HG03432 (cell line): ENCODE measurements around the gene RASL12.

Source experiments
- ATAC-seq: cut with Tn5 transposase; IDR thresholded peaks from one replicate; pipeline ENCODE4 v1.9.1; 2021; ENCODE audit warnings: mild to moderate bottlenecking, moderate library complexity; ENCODE audit not compliant: unreplicated experiment

RASL12 gene

DNA sequence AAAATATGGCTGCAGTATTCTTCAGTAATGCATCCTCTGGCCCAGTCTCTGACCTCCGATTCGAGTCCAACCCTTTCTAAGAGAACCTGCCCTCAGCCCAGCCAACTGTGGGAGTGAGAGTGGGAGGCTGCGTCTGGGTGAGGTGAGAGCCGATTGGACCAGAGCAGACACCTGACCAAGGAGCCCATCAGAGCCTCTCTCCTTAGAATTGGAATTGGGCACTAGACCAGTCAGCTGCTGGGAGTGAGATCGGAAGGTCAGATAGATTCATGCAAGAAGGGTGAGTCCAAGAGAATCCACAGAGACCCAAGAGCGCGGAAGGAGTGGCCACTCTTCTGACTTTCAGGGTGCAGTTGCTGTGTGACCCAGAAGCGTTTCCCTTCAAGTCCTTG lies 10.2 kb downstream of the RASL12 start:
- ATAC-seq: no peak

DNA sequence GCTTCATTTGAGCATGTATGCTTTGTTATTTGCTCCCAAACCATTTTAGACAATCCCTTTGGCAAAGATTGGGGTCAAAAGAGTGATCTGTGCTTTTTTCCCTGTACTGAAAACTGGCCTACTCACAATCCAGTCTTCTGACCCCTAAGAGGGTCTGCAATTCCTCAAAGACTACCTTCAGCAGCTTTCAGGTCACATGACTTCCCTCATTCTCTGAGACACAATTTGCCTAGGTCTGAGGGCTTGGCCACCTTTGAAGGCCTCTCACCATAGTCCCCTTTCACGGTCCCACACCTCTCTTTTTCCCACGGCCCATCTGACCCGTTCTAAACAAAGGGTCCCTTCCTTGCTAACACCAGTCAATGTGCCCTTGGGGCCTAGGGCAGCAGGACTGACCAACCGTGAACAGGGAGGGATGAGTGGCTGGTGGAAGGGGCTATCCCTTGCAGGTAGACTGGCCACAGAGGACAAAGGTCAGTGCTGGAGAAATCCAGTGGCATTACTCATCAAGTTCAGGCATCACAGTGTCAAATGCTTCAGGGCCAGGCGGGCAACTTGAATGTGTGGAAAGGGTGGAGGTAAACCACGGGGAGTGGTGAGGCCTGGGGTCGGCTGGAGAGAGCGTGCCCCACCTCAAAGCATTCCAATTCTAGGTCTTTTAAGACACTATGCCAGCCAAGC lies 10.8 kb downstream of the RASL12 start:
- no peak for ATAC-seq

DNA sequence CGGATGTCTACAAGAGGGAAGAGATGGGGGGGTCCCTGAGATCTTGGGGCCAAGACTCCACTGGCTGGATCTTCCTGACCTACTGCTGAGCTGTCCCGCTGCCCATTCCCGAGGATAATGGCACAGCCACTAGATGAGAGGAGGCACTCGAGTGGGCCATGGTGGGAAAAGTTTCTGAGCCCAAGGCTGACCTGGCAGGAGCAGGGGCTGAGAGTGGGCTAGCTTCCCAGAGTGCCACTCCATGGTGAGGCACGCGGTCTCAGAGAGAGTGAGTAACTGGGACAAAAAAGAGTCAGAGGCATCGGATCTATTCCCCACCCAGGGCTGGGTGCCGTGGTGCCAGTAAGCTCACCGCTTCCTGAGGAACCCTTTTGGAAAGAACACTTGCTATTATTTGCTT lies 11.7 kb downstream of the RASL12 start:
- ATAC-seq: no peak

DNA sequence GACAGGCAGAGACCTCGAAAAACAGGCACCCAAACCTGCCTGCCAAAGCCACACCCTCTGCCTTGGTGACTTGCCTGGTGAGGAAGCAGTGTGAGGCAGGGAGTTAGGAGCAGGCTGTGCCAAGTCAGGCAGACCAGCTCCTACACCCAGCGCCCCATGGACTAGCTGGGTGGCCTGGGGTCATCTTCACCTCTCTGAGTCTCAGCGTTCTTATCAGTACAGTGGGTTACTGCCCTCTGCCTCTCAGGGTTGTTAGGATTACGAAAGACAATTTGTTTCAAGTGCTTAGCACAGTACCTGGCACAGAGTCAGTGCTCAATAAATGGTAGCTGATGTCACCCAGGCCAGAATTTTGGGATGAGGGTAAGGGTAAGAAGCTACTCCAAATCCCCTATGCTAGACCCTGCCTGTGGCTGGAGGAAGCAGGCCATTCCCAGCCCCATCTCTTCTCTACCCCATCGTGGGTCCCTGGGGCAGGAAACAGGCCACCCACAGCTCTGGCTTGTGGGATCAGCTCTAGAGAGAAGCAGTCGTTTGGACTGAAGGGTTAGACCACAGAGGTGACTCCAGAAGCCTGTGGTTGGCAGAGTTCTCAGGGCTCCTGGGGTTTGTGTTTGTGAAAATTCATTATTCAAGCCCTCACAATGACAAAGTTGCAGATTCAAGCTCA lies 12.5 kb downstream of the RASL12 start:
- ATAC-seq: no peak

DNA sequence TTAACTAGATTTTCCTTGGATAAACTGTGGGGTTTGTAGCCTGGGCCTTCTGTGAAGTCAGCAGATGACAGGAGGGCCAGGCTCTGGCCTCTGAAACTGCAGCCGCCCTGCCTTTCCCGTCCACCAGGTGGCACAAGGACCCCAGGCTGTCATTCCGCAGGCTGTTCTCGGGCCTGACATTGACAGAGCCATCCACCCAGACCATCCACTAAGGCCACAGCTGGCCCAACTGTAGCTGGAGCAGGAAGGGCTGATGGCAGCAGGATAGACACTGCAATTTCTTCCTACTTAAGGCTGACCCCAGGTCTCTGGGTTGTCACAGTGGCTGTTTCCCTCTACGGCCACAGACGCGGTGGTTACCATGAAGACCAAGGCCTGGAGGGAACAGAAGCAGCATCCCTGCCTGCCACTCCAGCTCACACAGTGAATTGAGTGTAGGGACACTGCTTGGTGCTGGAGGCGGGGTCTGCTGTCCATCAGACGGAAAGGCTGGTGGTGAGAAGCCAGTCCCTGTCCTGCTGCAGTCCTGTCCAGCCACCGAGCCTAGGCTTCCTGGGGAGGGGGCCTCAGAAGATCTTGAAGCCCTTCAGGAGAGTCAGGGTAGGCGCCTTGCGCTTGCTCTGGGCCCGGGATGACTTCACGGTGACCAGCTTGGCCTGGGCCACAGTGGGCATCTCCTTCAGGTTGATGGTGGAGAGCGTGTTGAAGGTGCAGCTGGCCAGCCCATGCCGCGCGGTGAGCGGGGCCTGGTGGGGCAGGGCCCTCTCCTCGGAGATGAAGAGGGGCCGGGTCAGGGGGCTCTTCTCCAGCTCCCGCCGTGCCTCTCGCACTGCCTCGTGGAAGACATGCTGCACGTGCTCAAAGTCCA lies 13.2 kb downstream of the RASL12 start:
- ATAC-seq: no peak

DNA sequence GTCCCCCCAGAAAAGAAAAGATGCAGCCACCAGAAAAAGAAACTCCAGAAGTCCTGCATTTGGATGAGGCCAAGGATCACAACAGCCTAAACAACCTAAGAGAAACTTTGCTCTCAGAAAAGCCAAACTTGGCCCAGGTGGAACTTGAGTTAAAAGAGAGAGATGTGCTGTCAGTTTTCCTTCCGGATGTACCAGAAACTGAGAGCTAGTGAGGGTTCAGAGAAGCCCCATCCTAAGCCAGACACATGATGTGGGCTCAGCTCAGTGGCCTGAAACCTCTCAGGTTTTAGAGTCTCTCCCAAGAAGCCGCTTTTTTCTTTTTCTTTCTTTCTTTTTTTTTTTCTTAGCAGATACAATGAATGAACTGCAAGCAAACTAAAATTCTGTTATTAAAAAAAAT lies 14.8 kb downstream of the RASL12 start:
- ATAC-seq: no peak

DNA sequence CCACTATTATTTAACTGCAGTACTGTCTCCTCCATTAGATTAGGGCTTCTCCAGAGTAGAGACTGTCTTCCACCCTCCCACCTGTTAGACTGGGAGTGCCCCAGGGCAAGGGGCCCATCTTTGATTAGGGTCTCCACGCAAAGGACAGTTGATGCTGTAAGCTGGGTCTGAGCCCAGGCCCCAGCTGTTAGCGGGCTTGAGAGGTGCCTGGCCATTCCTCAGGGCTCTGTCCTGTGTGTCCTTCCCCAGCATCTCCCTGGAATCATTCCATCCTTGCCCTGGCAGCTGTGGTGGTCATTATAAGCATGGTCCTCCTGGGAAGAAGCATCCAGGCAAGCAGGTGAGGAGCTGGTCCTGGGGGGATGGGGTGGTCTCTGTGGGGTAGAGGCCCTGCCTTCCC lies 16.5 kb downstream of the RASL12 start:
- no peak for ATAC-seq

DNA sequence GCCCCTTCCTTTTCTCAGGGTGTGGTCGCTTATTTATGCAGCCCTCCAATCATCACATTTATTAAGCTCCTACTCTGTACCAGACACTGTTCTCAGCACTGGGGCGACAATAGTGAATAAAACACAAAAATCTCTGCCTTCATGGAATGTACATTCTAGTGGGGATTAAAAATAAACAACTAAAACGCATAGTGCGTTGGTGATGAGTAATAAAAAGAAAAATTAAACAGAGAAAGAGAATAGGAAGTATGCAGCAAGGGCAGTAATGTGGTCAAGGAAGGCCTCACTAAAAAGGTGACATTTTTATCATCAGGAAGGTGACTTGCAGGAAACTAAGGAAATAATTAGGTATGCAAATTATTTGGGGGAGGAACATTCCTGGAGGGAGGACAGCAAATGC lies 17.5 kb downstream of the RASL12 start:
- no peak for ATAC-seq

DNA sequence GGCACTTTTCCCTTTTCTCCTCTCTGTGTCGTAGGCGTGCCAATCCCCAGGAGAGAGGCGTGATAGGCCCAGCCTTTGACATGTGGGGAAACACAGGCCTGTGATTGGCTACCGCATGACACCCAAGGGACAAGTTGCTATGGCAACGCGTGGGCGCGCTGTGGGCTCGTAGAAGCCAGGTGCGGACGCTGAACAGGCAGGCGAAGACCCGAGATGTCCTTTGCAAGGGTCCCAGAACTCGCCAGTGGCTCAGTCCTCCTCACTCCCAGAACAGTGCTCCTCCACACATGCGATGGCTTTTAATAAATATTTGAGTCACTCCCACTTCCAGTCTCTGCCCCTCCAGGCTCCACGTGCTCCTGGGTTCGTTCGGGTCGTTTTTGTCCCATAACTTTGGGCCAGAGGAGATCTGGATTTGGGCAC lies 18.4 kb downstream of the RASL12 start:
- ATAC-seq: peak; percentile 89

DNA sequence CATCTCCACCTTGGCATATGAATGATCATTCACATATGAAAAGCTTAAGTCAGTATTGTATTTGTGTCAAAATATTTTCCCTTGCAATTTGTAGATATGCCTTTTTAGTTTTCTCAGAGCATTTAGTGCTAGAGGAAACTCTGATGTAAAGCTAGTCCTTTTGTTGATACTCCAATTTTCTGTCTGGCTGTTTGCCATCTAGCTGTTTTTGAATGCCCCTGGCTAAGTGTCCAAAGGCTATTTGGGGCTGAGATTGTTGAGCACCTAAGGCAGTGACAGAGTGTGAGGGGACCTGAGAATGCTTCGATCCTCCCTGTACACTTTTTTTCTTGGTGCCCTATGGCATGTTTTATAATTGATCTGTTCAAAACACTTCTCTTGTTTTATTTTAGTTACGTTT lies 19.6 kb downstream of the RASL12 start:
- ATAC-seq: no peak

DNA sequence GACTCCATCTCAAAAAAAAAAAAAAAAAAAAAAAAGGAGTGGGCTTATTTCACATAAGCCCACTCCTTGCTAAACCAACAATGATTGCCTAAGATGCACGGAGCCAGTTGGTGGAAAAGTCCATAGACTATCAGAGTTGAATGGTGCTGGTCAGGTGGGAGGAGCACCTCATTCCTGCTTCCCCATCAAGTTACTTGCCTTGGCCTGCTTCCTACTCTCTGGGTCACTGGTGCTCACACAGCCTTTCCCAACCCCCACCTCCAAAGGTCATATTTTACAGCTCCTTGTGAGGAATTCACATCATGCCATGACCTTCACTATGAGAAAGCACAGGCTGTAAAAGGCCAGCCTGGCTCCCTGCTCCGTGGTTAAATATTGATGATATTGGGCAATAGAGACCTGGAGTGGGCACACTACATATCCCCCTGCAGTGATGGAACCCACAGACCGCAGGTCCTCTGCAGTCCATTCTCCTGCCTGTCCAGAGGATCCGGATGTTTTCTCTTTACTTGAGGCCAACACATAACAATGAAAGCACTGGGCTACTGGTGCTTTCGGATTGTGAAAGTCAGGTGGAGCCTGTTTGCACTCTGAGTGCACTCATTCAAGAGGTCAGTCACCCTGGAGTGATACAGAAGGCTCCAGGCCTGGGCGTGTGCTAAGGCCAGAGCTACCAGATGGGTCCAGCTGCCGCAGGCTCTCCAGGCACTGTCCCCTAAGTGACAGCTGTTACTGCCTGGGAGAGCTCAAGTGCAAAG lies 22.9 kb downstream of the RASL12 start, which contains the start of gene SLC51B:
Gene SLC51B, plus strand, starts transcription at position 664 of the 758 bp plus-strand sequence. CDS start 4,618 bp downstream, outside the sequence.
- ATAC-seq: no peak

DNA sequence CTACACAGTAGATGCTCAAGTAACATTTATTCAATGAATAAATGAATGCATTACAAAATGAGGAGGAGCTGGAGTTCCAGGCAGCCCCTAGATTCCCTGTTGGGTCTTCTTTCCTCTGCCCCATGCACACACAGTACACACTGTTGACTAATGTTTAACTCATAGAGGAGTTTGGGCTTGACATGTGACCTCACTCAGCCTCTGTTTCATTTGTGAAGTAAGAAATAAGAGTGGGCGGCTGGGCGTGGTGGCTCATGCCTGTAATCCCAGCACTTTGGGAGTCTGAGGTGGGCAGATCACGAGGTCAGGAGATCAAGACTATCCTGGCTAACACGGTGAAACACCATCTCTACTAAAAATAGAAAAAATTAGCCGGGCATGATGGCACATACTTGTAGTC lies 23.6 kb downstream of the RASL12 start:
- peak; percentile 55 for ATAC-seq

DNA sequence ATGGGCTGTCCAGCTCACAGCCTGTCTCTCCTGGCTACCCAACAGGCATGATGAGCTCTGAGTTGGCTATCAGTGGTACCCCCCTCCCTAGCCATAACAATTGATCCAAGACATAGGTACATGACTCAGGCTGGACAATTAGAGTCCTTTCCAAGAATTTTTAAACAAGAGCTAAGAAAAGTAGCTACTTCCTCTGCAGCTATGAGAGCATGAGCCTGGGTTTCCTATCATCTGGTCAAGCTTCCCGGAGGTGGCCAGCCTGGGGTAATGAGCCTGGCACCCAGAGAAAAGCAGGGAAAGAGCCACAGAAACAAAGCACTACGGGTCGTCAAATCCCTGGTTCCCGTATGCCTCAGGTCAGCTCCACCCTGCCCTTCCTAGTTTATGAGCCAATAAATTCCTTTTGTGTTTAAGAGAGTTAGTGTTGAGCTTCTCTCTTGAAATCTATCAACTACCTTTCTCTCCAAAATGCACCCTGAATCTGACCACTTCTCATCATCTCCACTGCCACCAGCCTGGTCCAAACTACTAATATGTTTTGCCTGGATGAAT lies 24.9 kb downstream of the RASL12 start:
- ATAC-seq: no peak

DNA sequence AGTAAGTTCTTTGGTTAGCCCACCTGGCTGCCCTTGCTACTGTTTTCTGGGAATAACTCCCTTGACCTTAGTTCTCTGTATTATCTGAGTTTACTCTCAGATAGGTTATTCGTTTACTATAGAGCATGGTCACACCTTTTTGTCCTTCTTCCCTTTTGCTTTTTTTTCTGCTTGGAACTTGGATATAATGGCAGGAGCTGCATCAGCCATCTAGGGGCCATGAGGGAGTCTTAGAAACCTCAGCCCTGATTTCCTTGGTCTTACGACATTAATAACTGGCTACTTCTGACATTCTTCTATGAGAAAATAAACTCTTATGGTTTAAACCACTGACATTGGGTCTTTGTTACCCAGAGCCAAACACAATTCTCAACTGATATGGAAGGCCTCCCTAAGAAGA lies 26.0 kb downstream of the RASL12 start:
- no peak for ATAC-seq

DNA sequence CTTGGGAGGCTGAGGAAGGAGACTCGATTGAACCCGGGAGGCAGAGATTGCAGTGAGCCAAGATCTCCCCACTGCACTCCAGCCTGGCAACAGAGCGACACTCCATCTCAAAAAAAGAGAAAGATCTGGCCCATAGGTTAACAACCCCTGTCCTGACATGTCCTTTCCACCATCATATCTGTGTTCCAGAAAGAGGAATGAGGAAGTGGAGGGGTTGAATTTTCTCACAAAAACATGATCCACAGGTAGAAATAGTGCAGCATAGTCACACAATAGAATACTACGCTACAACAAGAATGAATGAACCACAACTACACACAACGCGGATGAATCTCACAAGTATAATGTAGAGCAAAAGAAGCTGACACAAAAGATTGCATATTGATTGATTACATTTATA lies 27.3 kb downstream of the RASL12 start:
- ATAC-seq: no peak

DNA sequence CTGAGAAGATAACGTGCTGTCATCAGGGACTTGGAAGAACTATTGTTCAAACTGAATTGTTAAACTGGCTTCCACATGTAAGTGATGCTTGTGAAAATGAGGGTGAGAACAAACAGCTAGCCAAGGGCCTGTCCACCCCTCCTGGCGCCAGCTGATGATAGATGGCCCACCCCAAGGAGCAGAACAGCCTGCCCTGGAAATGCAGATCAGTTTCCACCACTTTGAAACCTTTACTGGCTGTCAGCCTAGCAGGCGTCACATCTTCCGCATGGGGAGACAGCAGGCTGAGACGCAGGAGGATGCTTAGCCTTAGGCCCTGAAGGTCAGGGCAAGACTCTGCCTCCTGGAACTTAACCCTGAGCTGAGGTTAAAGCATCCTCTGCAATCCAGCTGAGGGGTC lies 29.0 kb downstream of the RASL12 start:
- no peak for ATAC-seq

DNA sequence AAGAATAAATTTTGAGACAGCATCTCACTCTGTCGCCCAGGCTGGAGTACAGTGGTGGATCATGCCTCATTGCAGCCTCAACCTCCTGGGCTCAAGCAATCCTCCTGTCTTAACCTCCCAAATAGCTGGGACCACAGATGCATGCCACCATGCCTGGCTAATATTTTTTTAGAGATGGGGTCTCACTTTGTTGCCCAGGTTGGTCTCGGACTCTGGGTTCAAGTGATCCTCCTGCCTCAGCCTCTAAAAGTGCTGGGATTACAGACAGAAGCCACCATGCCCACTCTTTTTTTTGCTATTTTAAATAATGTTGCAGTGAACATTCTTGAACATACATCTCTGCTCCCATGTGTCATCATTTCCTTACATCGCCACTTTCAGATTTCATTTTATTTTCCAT lies 29.4 kb downstream of the RASL12 start:
- ATAC-seq: no peak

DNA sequence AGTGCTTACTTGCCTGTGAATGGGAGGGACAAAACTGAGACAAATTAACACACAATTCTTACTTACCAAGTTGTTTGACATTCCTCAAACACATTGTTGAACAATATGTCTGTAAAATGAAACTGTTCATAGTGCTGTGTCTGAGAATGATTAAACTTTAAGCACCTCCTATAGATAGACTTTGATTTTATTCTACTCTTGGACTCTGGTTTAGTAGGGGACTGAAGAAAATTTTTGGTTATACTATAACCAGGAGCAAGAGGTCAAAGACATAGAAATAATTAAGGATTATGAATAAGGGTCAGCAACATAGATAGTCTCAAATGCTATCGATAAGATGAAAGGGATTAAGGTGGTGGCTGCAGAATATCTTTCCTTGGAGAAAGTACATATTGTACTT lies 30.5 kb downstream of the RASL12 start:
- ATAC-seq: no peak

DNA sequence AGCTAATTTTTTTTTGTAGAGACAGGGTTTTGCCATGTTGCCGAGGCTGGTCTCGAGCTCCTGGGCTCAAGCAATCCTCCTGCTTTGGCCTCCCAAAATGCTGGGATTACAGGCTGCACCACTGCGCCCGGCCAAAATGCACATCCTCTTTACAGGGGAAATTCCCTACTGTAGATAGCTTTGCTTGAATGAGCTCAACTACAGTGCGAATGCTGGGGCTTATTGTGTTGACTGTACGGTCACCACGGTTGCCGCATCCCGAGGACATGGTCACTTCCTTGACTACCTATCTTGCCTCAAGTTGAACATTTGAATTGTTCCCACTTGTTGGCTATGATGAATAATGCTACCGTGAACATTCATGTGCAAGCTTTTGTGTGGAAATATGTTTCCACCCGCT lies 33.1 kb downstream of the RASL12 start:
- ATAC-seq: no peak

DNA sequence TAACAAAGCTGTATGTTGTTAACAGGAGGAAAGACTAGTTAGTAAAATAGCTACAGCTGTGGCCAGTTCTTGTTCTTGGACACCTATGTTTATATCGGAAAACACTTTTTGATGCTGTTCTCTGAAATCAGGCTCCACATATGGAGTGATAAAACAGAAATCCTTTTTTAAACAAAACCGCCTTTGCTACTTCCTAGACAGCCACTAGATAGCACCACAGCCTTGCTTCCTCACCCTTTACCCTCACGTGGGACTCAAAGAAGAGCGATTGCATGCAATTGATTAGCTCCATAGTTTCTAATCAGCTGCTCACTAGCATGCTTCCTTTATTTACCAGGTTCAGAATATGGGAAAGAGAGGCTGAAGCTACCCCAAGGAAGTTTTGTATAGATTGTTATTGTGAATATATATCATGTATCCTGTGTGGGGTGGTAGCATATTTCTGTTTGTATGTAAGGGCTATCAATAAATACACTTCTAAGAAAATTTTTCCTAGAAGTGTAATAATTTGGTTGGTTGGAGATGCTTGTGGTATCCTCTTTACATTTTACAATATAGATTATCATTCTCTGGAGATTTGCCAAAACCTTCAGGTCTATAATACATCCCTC lies 34.0 kb downstream of the RASL12 start:
- ATAC-seq: no peak
